HEK293T (cell line): ENCODE data around the gene CRABP2.

Source experiments
- CTCF ChIA-PET: fragments of 350-600 bp; formaldehyde crosslinking; extraction: SDS; loops from one replicate; lab custom pipeline; 2021; ENCODE audit warnings: antibody characterized with exemption, inconsistent platforms; lab: Yijun Ruan, JAX
- POLR2A ChIA-PET: fragments of 350-600 bp; formaldehyde crosslinking; extraction: SDS; loops from one replicate; lab custom pipeline; 2020; ENCODE audit warnings: antibody characterized with exemption, inconsistent platforms; lab: Yijun Ruan, JAX
- DNase-seq: peaks from one replicate; pipeline ENCODE4 v3.0.0; 2012; ENCODE audit warnings: mixed read lengths; ENCODE audit errors: extremely low spot score
- ARNT ChIP-seq: fragments of 450-650 bp; IDR thresholded peaks from 2 replicates; pipeline ENCODE4 v1.6.1; 2017; ENCODE audit warnings: mild to moderate bottlenecking
- BHLHE40 ChIP-seq: fragments of 450-650 bp; IDR thresholded peaks from 2 replicates; pipeline ENCODE4 v1.6.1; 2016; ENCODE audit warnings: mild to moderate bottlenecking, moderate library complexity, borderline replicate concordance
- CTBP1 ChIP-seq: fragments of 450-650 bp; IDR thresholded peaks from 2 replicates; pipeline ENCODE4 v1.6.1; 2016; ENCODE audit warnings: borderline replicate concordance
- ELF4 ChIP-seq: fragments of 450-650 bp; IDR thresholded peaks from 2 replicates; pipeline ENCODE4 v1.6.1; 2017; ENCODE audit warnings: antibody characterized with exemption
- FOXA1 ChIP-seq: fragments of 450-650 bp; IDR thresholded peaks from 2 replicates; pipeline ENCODE4 v1.6.1; 2016; ENCODE audit warnings: mild to moderate bottlenecking
- FOXK2 ChIP-seq: fragments of 450-650 bp; IDR thresholded peaks from 2 replicates; pipeline ENCODE4 v1.6.1; 2016; ENCODE audit warnings: mild to moderate bottlenecking
- FOXM1 ChIP-seq: fragments of 450-650 bp; IDR thresholded peaks from 2 replicates; pipeline ENCODE4 v1.6.1; 2017; ENCODE audit warnings: mild to moderate bottlenecking, borderline replicate concordance
- HDGF ChIP-seq: fragments of 450-650 bp; IDR thresholded peaks from 2 replicates; pipeline ENCODE4 v1.6.1; 2017; ENCODE audit warnings: antibody characterized with exemption, borderline replicate concordance
- L3MBTL2 ChIP-seq: fragments of 450-650 bp; conservative IDR thresholded peaks from 2 replicates; pipeline ENCODE4 v1.6.1; 2016; ENCODE audit warnings: mild to moderate bottlenecking
- LEF1 ChIP-seq: fragments of 450-650 bp; IDR thresholded peaks from 2 replicates; pipeline ENCODE4 v1.6.1; 2017; ENCODE audit warnings: mild to moderate bottlenecking, borderline replicate concordance
- NFRKB ChIP-seq: fragments of 450-650 bp; IDR thresholded peaks from 2 replicates; pipeline ENCODE4 v1.6.1; 2016; ENCODE audit warnings: mild to moderate bottlenecking, moderate library complexity
- PKNOX1 ChIP-seq: fragments of 450-650 bp; IDR thresholded peaks from 2 replicates; pipeline ENCODE4 v1.6.1; 2016
- SP1 ChIP-seq: fragments of 450-650 bp; IDR thresholded peaks from 2 replicates; pipeline ENCODE4 v1.6.1; 2017
- SUZ12 ChIP-seq: fragments of 450-650 bp; IDR thresholded peaks from 2 replicates; pipeline ENCODE4 v1.6.1; 2016; ENCODE audit warnings: mild to moderate bottlenecking
- TARDBP ChIP-seq: fragments of 450-650 bp; IDR thresholded peaks from 2 replicates; pipeline ENCODE4 v1.6.1; 2016
- ZNF384 ChIP-seq: fragments of 450-650 bp; IDR thresholded peaks from 2 replicates; pipeline ENCODE4 v1.6.1; 2016

The CRABP2 gene

GRCh38 chr1:156656806-156657740 is 48.3 kb downstream of the CRABP2 start:
- TF ChIP-seq NFRKB: no peak
- TF ChIP-seq TARDBP: no peak
- TF ChIP-seq BHLHE40: no peak
- TF ChIP-seq LEF1: no peak
- TF ChIP-seq ZNF384: no peak
- TF ChIP-seq FOXA1: no peak
- no peak for TF ChIP-seq FOXK2
- no peak for TF ChIP-seq SUZ12
- no peak for TF ChIP-seq HDGF
- TF ChIP-seq ARNT: no peak
- no peak for TF ChIP-seq L3MBTL2
- no peak for TF ChIP-seq PKNOX1
- TF ChIP-seq CTBP1: no peak
- TF ChIP-seq ELF4: no peak
- no peak for TF ChIP-seq FOXM1
- TF ChIP-seq SP1: no peak
- peak; percentile 90 for DNase-seq
- ChIA-PET POLR2A (interaction anchor here (1.2 to 5.2 kb wide), 2 partner anchors 20 to 30 kb away, joined by 4 to 122 read pairs; partner anchors contain the start of gene NES), CTCF (interaction anchor here (1.0 to 8.3 kb wide), 7 partner anchors 8 to 69 kb away, joined by 3 to 97 read pairs (median 8); partner anchors contain the start of genes HAPLN2 and NES)

GRCh38 chr1:156655904-156656516 is 49.4 kb downstream of the CRABP2 start:
- POLR2A ChIA-PET: no interaction called here
- CTCF ChIA-PET: interaction anchor here (0.9 to 8.3 kb wide), 5 partner anchors 22 to 35 kb away, joined by 3 to 97 read pairs (median 3); no protein-coding TSS in a partner anchor
- no peak for DNase-seq
- TF ChIP-seq HDGF: no peak
- TF ChIP-seq ZNF384: no peak

GRCh38 chr1:156655151-156655903 is 50.1 kb downstream of the CRABP2 start:
- POLR2A ChIA-PET: no interaction called here
- no peak for DNase-seq
- TF ChIP-seq FOXM1 (no peak), L3MBTL2 (no peak), ARNT (no peak), TARDBP (no peak), ELF4 (no peak), FOXA1 (no peak), NFRKB (no peak), HDGF (no peak), CTBP1 (no peak), SP1 (no peak), SUZ12 (no peak)
- CTCF ChIA-PET: interaction anchor here (0.6 to 8.3 kb wide), 10 partner anchors 9 to 123 kb away, joined by 3 to 97 read pairs (median 3); partner anchors contain the start of gene HAPLN2

GRCh38 chr1:156654700-156655099 is 50.7 kb downstream of the CRABP2 start:
- ChIA-PET POLR2A (no interaction called here), CTCF (interaction anchor here (0.7 to 8.3 kb wide), 6 partner anchors 9 to 36 kb away, joined by 3 to 97 read pairs (median 3); partner anchors contain the start of gene HAPLN2)
- no peak for DNase-seq
- no peak for TF ChIP-seq CTBP1
- TF ChIP-seq HDGF: no peak
- TF ChIP-seq BHLHE40: no peak

- no peak for DNase-seq
- CTCF ChIA-PET: interaction anchor here (1.5 to 2.3 kb wide), 2 partner anchors 25 to 29 kb away, joined by 5 to 7 read pairs; no protein-coding TSS in a partner anchor
- POLR2A ChIA-PET: interaction anchor here (1.9 kb wide), 1 partner anchor 8 kb away, joined by 4 read pairs; no protein-coding TSS in a partner anchor
- no peak for TF ChIP-seq NFRKB
- no peak for TF ChIP-seq SUZ12
- TF ChIP-seq ARNT: no peak
- TF ChIP-seq LEF1: no peak
- TF ChIP-seq ELF4: no peak
- no peak for TF ChIP-seq PKNOX1
- TF ChIP-seq FOXA1: no peak
- TF ChIP-seq CTBP1: no peak
- no peak for TF ChIP-seq TARDBP
- TF ChIP-seq FOXK2: no peak
- TF ChIP-seq SP1: no peak
- TF ChIP-seq HDGF: no peak
- TF ChIP-seq FOXM1: no peak
- no peak for TF ChIP-seq L3MBTL2
- no peak for TF ChIP-seq ZNF384
- TF ChIP-seq BHLHE40: no peak
Measured at GRCh38 chr1:156652992-156653355, 52.4 kb downstream of the CRABP2 start.
